ENCODE results near the gene PRELID2.
"Not testable (repeated sequence)": the region's sequence is repeated elsewhere in the genome, so short reads cannot be mapped to it uniquely, and the experiment has no call there.

Gene PRELID2

DNA sequence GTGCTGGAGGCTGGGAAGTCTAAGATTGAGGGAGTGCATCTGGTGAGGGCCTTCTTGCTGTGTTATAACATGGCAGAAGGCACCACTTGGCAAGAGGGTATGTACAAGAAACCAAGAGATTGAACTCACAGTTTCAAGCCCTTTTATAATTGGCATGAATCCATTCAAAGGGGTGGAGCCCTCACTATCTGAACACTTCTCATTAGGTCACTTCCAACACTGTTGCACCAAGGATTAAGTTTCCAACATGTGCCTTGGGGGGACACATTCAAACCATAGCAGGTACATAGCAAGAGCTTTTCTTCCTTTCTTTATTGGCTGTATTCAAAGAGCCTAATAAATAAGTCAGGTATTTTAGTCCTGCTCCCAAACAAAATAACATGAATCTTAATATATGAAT, 62.7 kb downstream of the PRELID2 start:
- no peak overlapping the region for H3K4me3 ChIP-seq (ENCODE audit: low read length)
- no peak for DNase-seq (ENCODE audit: low read depth, low spot score)

DNA sequence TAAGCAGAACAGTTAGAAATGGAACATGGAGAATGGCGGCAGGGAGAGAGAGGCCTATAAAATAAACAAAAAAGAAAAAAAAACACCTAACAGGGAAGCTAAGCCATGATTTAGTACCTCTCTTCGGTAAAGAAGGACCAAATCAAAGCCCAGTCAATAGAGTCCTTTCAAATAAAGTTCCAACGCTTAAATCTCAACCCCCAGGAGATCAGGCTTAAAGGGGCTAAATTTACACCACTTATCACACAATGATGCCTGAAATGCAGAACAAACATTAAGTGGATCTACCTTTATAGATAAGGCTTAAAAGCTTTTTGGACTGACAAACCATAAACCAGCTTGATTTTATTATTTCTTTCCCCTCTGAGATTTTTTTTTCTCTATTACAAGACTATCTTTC, 66.3 kb downstream of the PRELID2 start:
- no peak for DNase-seq (ENCODE audit: low read depth, low spot score)
- no peak overlapping the region for H3K4me3 ChIP-seq (ENCODE audit: low read length)

- no peak for DNase-seq (ENCODE audit: low read depth, low spot score)
- no peak overlapping the region for H3K4me3 ChIP-seq (ENCODE audit: low read length)
Measured at GRCh38 chr5:145764325-145764724, 70.8 kb downstream of the PRELID2 start.

DNA sequence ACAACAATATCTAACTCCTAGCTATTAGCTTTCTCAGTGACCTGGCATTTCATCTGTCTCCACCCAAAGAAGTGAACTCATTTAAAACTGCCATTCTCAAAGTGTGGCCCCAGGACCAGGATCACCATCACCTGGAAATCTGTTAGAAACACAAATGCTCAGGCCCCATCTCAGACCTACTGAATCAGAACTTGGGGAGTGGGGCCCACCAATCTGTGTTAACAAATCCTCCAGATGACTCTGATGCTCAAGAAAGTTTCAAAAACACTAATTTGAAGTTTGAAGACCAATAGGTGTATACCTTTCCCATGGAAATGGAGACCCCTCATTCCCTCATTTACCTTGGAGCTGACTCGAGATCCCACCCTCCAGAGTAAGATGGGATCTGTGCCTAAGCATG, 72.3 kb downstream of the PRELID2 start:
- DNase-seq (ENCODE audit: low read depth, low spot score): no peak
- H3K4me3 ChIP-seq (ENCODE audit: low read length): no peak overlapping the region

DNA sequence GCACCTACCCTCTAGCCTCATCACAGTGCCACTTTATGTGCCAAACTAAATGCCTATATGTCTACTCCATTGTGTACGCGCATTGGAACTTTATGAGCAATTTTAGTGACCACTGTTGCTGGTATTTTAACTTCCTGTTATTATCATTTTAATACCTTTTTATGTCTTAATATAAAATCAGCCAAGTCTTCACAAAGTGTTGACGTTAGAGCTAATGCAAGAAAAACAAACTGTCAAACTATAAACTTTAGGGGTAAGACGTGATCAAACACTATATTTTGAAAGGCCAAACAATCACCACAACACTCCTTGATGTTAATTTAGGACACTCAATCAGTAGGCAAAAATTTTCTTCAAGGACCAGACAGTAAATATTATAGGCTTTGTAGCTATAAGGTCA, 73.9 kb downstream of the PRELID2 start:
- no peak overlapping the region for H3K4me3 ChIP-seq (ENCODE audit: low read length)
- DNase-seq (ENCODE audit: low read depth, low spot score): no peak

DNA sequence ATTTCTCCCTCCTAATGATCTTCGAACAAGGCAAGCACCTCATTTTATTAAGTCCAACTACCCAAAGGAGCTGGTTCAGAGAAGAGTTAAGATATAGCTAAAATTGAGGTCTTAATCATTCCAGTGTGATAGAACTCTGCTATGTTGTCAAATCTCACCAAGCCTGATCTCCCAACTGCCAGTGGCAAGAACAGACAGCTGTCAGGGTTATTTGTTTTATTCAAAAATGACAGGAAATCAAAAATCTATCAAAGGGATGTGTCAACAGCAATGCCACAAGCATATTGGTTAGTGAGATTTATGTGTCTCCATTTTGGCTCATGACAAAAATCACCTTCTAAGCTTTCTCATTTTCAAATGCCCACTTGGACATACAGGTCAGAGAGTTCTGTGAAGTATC, 74.5 kb downstream of the PRELID2 start:
- DNase-seq (ENCODE audit: low read depth, low spot score): no peak
- H3K4me3 ChIP-seq (ENCODE audit: low read length): no peak overlapping the region

- no peak overlapping the region for H3K4me3 ChIP-seq (ENCODE audit: low read length)
- no peak for DNase-seq (ENCODE audit: low read depth, low spot score)
Measured at GRCh38 chr5:145752947-145753346, 82.2 kb downstream of the PRELID2 start.

DNA sequence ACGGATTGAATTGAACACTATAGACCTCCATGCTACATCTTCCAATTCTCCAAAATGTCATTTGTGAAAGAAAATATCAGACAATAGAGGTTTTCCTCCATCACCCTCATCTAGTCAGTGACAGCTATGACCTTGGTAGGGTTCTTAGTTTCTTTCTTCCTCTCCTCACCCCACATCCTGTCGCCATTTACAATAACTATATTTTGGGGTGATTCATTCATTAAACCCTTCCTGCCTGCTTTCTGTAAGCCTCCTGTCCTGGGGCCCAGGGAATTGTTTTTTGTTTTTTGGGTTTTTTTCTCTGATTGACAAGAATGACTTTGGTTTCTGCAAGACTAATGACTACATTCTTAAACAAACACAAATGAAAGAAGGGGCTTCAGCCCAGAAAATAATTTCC, 82.6 kb downstream of the PRELID2 start:
- no peak overlapping the region for H3K4me3 ChIP-seq (ENCODE audit: low read length)
- no peak for DNase-seq (ENCODE audit: low read depth, low spot score)

GRCh38 chr5:145750199-145750598, 84.9 kb downstream of the PRELID2 start:
- no peak overlapping the region for H3K4me3 ChIP-seq (ENCODE audit: low read length)
- DNase-seq (ENCODE audit: low read depth, low spot score): no peak

DNA sequence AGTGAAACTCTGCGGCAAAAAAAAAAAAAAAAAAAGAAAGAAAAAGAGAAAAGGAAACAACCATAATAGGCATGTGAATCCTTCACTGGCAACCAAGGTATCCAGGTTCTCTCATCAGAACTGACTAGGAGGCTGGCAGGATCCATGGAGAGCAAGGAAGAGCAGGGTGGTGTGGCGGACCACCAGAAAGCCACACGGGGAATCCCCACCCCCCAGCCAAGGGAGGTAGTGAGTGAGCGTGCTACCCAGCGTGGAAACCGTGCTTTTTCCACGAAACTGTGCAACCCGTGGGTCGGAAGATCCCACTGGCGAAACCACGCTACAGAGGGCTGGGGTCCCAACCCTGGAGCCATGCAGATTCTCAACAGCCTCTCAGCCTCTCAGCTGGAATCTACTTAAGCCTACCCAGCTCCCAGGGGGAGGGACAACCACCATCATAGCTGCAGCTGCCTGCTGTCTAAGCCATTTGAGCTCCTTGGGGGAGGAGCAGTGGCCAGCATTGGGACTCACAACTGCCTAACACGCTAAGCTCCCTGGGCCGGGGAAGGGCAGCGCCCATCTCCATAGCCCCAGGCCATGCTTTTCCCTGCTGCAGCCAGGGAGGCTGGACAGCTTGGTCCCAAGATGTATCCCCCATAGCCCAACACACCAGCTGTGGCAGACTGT, 91.6 kb downstream of the PRELID2 start:
- DNase-seq (ENCODE audit: low read depth, low spot score): no peak
- H3K4me3 ChIP-seq (ENCODE audit: low read length): no peak overlapping the region

- H3K4me3 ChIP-seq (ENCODE audit: low read length): no peak overlapping the region
- DNase-seq (ENCODE audit: low read depth, low spot score): no peak
Measured at GRCh38 chr5:145739843-145740242, 95.3 kb downstream of the PRELID2 start.

GRCh38 chr5:145738227-145738626, 96.9 kb downstream of the PRELID2 start:
- H3K4me3 ChIP-seq (ENCODE audit: low read length): no peak overlapping the region
- DNase-seq (ENCODE audit: low read depth, low spot score): no peak

DNA sequence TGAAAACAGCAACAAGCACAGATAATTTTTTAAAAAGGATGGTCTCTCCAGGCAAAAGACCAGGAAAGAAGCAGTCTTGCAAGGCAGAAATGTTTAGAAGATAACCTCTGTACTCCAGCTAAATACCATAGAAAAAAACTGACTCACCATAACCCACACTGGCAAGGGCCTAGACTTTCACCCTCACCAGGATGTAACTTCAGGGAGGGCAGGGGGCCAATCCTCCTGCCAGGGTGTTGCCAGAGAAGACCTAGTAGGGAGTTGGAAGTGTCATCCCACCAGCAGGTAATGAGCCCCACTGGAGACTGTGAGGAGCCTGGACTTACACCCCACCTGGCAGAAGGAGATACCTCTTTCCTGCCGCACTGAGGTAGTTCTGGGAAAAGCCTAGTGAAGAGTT, 97.6 kb downstream of the PRELID2 start:
- DNase-seq (ENCODE audit: low read depth, low spot score): no peak
- H3K4me3 ChIP-seq (ENCODE audit: low read length): no peak overlapping the region

GRCh38 chr5:145729956-145730355, 105.2 kb downstream of the PRELID2 start:
- DNase-seq (ENCODE audit: low read depth, low spot score); H3K4me3 ChIP-seq (ENCODE audit: low read length): not testable (repeated sequence)

- no peak overlapping the region for H3K4me3 ChIP-seq (ENCODE audit: low read length)
- DNase-seq (ENCODE audit: low read depth, low spot score): no peak
Measured at GRCh38 chr5:145723516-145723915, 111.6 kb downstream of the PRELID2 start.

DNA sequence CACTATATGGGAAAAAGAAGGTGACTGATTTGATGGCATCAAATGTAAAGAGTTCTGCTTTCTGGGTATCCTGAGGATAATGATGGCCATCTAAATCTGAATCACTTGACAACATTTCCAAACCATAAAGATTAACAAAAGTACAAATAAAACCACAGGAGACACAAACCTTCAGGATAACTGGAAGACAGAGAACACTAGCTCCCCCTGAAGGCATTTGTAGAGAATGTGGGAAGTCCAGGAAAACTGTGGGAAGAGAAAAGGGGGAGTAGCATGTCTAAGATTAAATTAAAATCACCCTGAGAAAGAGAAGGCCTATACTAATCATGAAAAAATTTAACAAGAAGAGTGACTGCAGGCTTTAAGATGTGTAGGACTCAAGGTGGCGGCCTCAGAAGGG, 116.2 kb downstream of the PRELID2 start:
- no peak for DNase-seq (ENCODE audit: low read depth, low spot score)

DNA sequence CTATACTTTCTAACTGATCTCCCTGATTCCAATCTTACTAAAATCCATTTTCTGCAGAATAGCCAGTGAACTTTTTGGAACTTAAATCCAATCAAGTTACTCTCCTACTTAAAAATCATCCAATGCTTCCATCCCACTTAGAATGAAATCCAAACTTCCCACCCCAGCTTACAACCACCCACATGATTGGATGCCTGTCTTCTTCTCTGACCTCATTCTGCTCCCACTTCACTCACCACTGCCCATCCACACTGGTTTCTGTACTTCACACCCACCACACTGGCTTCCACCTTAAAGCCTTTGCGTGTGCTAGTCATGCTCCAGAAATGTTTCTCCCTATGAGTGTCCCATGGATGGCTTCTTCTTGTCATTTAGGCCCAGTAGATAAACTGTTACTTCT, 119.7 kb downstream of the PRELID2 start:
- DNase-seq (ENCODE audit: low read depth, low spot score): no peak
- H3K4me3 ChIP-seq (ENCODE audit: low read length): no peak overlapping the region

More for the DNA sequence above, 116.2 kb downstream of the PRELID2 start:
- H3K4me3 ChIP-seq (ENCODE audit: low read length): no peak overlapping the region

GRCh38 chr5:145712245-145712644, 122.9 kb downstream of the PRELID2 start:
- DNase-seq (ENCODE audit: low read depth, low spot score): no peak
- no peak overlapping the region for H3K4me3 ChIP-seq (ENCODE audit: low read length)

- H3K4me3 ChIP-seq (ENCODE audit: low read length): no peak overlapping the region
- no peak for DNase-seq (ENCODE audit: low read depth, low spot score)
Measured at GRCh38 chr5:145711417-145711816, 123.7 kb downstream of the PRELID2 start.
